ENCODE measurements around the gene TTC28.

GRCh38 chr22:28102151-28102812 is 577.4 kb downstream of the TTC28 start:
- TF ChIP-seq CTCF (IDR thresholded peaks at IDR 0.05), result no peak
- no peak for TF ChIP-seq POLR2A (IDR thresholded peaks at IDR 0.05)

All from heart left ventricle (tissue), 13 donors.